ENCODE measurements around the gene SLC44A1.

Gene SLC44A1

DNA sequence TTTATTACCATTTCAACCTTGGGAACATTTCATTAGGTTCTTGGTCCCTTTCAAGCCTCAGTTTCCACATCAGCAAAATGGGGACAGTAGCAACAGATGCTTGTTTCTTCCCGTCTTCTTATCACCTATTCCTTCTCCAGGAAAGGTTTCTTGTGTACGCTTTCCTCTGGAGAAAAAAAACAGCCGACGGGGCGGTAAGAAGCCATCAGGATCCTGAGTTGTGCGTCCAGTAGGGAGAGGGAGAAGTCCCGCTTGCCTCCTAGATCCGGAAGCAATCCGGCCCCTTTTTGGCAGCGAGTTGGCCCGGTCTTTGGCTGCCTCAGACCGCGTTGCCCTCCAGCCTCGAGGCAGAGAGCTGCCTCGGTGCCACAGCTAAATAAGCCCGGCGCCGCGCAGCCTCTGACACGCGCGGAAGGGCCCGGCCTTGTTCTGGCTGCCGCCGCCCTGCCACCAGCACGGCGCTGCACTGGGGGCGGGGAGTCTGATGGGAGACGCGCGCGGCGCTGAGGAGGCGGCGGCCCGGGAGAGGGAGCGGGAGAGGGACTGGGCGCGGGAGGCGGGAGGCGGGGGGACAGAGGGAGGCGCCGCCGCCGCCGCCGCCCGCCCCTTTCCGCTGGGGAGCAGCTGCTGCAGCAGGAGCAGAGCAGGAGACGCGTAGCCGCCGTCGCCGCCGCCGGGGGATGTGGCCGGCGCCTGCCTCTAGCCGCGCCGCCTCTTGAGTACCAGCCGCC, at the start of gene SLC44A1:
Gene SLC44A1, plus strand, starts transcription at position 649 of the 731 bp plus-strand sequence. CDS start 218 bp downstream, outside the sequence.
- Histone ChIP-seq H3K4me1 (ENCODE audit: control insufficient read depth in 5 of 5, insufficient read depth in 5 of 5, low read length in 5 of 5) (peaks cover 0 to 47% (median 43%) of the 10 kb centered on the region in 5 donors), H3K9me3 (ENCODE audit: control insufficient read depth in 5 of 5, low read length in 5 of 5) (peaks cover 0 to 2% (median 0%) of the 10 kb centered on the region in 5 donors), H3K4me3 (ENCODE audit: low read depth in 1 of 5, low read length in 5 of 5) (peak within 1 kb of the TSS; percentile 73 to 87 (median 77)), H3K36me3 (ENCODE audit: control insufficient read depth in 5 of 5, insufficient read depth in 5 of 5, low read length in 5 of 5) (no peaks in the 10 kb centered on the region), H3K27ac (ENCODE audit: low read depth, low read length) (peak within 1 kb of the TSS; percentile 64), H3K9ac (ENCODE audit: low read length in 5 of 5) (peak within 1 kb of the TSS; percentile 2 to 78 (median 75)), H3K27me3 (ENCODE audit: control insufficient read depth in 5 of 5, insufficient read depth in 4 of 5, low read length in 5 of 5) (no peaks in the 10 kb centered on the region)

DNA sequence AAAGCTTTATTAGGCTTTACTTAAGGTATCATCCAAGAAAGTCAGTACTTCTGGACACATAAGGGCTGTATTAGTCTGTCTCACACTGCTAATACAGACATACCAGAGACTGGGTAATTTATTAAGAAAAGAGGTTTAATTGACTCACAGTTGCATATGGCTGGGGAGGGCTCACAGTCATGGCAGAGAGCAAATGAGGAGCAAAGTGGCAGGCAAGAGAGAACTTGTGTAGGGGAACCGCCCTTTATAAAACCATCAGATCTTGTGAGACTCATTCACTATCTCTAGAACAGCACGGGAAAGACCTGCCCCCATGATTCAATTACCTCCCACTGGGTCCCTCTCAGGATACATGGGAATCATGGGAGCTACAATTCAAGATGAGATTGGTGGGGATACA, 49.2 kb upstream of the SLC44A1 start:
- Histone ChIP-seq H3K4me1 (ENCODE audit: control insufficient read depth in 5 of 5, insufficient read depth in 5 of 5, low read length in 5 of 5) (peaks cover 3 to 20% (median 15%) of the 10 kb centered on the region in 5 donors), H3K9me3 (ENCODE audit: control insufficient read depth in 5 of 5, low read length in 5 of 5) (no peaks in the 10 kb centered on the region), H3K4me3 (ENCODE audit: low read depth in 1 of 5, low read length in 5 of 5) (no peak overlapping the region), H3K9ac (ENCODE audit: low read length in 5 of 5) (no peak overlapping the region), H3K36me3 (ENCODE audit: control insufficient read depth in 5 of 5, insufficient read depth in 5 of 5, low read length in 5 of 5) (no peaks in the 10 kb centered on the region), H3K27me3 (ENCODE audit: control insufficient read depth in 5 of 5, insufficient read depth in 4 of 5, low read length in 5 of 5) (no peaks in the 10 kb centered on the region), H3K27ac (ENCODE audit: low read depth, low read length) (no peak overlapping the region)

DNA sequence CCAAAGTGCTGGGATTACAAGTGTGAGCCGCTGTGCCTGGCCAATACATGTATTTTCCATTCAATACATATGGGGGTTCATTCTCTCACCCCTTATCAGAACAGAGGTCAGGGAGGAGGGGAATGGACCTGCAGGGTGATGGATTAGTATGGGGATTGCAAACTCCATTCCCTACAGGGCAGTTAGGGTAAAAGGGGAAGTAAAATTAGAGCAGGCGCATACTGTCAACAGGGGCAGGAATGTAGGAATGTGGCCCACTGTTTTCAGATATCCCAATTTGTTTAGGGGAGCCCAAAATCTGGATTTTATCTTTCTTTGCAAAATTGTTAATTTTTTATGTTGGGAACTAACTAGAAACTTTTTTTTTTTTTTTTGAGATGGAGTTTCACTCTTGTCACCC, 46.4 kb upstream of the SLC44A1 start:
- peaks cover 0 to 10% (median 0%) of the 10 kb centered on the region in 5 donors for H3K4me1 ChIP-seq (ENCODE audit: control insufficient read depth in 5 of 5, insufficient read depth in 5 of 5, low read length in 5 of 5)
- H3K4me3 ChIP-seq (ENCODE audit: low read depth in 1 of 5, low read length in 5 of 5) = no peak overlapping the region
- H3K9me3 ChIP-seq (ENCODE audit: control insufficient read depth in 5 of 5, low read length in 5 of 5) = no peaks in the 10 kb centered on the region
- H3K27ac ChIP-seq (ENCODE audit: low read depth, low read length) = no peak overlapping the region
- H3K36me3 ChIP-seq (ENCODE audit: control insufficient read depth in 5 of 5, insufficient read depth in 5 of 5, low read length in 5 of 5) = no peaks in the 10 kb centered on the region
- no peaks in the 10 kb centered on the region for H3K27me3 ChIP-seq (ENCODE audit: control insufficient read depth in 5 of 5, insufficient read depth in 4 of 5, low read length in 5 of 5)
- H3K9ac ChIP-seq (ENCODE audit: low read length in 5 of 5) = no peak overlapping the region

DNA sequence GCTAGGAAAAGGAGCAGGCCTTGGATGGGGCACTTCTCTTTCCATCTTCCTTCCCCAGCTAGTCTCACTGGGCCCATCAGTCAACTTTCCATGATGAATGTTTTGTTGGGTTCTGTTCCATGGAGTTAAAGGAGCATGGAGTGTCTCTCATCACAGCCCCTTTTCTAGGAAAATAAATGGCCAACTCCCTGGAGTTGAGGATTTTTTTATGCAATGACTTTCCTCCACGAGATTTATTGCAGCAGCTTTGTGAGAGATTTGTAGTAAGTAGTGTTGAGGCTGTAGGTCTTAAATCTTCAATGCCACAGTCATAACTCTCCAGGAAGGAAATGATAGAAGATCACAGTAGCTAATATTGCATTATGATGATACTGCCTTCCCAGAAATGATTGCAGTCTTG, 45.6 kb upstream of the SLC44A1 start:
- Histone ChIP-seq H3K27me3 (ENCODE audit: control insufficient read depth in 5 of 5, insufficient read depth in 4 of 5, low read length in 5 of 5) (no peaks in the 10 kb centered on the region), H3K27ac (ENCODE audit: low read depth, low read length) (no peak overlapping the region), H3K4me3 (ENCODE audit: low read depth in 1 of 5, low read length in 5 of 5) (no peak overlapping the region), H3K9me3 (ENCODE audit: control insufficient read depth in 5 of 5, low read length in 5 of 5) (no peaks in the 10 kb centered on the region), H3K9ac (ENCODE audit: low read length in 5 of 5) (no peak overlapping the region), H3K36me3 (ENCODE audit: control insufficient read depth in 5 of 5, insufficient read depth in 5 of 5, low read length in 5 of 5) (no peaks in the 10 kb centered on the region), H3K4me1 (ENCODE audit: control insufficient read depth in 5 of 5, insufficient read depth in 5 of 5, low read length in 5 of 5) (peaks cover 0 to 9% (median 0%) of the 10 kb centered on the region in 5 donors)

DNA sequence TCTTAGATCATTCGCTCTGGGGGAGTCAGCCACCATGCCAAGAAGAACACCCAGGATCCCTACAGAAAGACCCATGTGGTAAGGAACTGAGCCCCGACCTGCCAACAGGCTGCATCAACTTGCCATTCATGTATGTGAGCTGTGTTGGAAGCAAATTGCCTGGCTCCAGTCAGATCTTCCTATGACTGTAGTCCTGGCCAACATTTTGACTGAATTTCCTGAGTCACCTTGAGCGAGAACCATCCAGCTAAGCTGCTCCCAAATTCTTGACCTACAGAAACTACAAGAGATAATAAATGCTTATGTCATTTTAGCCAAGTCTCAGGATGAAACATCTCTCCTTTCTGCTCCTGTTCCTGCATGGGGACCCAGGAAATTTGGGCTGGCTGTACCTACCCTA, 40.0 kb upstream of the SLC44A1 start:
- H3K27me3 ChIP-seq (ENCODE audit: control insufficient read depth in 5 of 5, insufficient read depth in 4 of 5, low read length in 5 of 5) = no peaks in the 10 kb centered on the region

DNA sequence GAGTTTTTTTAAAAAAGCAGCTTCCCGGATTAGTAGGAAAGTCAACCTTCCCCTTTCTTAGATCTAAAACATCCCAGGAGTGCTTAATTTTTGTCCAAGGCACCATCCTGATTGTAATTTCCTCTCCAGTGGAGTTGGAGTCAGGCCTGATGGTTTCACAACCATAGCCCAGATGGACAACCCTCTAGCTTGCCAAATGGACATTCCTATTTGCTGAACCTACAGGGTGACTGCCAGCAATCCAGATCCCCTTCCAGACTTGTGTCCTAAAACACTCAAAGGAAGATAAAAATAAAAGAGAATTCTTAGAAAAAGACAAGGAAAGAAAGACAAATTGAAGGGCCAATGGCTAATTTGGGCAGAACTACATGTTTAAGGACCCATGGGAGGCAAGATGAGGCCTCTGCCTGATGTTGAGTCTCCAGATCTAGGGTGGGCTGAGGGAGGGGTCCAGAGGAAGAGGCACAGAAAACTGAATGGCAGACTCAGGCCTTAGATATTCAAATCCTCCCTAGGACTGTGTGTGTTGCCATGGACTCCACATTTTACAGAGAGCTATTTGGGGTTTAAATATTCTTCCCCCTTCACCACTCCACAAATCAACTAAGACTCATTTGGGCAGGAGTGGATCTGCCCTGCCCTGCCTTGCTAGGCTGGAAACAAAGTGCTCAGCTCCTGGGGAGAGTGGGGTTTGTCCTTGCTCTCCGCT, 38.5 kb upstream of the SLC44A1 start:
- peaks cover 0 to 22% (median 20%) of the 10 kb centered on the region in 5 donors for H3K4me1 ChIP-seq (ENCODE audit: control insufficient read depth in 5 of 5, insufficient read depth in 5 of 5, low read length in 5 of 5)
- H3K27me3 ChIP-seq (ENCODE audit: control insufficient read depth in 5 of 5, insufficient read depth in 4 of 5, low read length in 5 of 5) = no peaks in the 10 kb centered on the region
- no peaks in the 10 kb centered on the region for H3K9me3 ChIP-seq (ENCODE audit: control insufficient read depth in 5 of 5, low read length in 5 of 5)
- H3K4me3 ChIP-seq (ENCODE audit: low read depth in 1 of 5, low read length in 5 of 5) = no peak overlapping the region
- H3K27ac ChIP-seq (ENCODE audit: low read depth, low read length) = peak overlapping the region; percentile 80
- H3K36me3 ChIP-seq (ENCODE audit: control insufficient read depth in 5 of 5, insufficient read depth in 5 of 5, low read length in 5 of 5) = no peaks in the 10 kb centered on the region
- H3K9ac ChIP-seq (ENCODE audit: low read length in 5 of 5) = peak overlapping the region in 1 of 5 donors; percentile 28

More for the DNA sequence above, 40.0 kb upstream of the SLC44A1 start:
- Histone ChIP-seq H3K4me1 (ENCODE audit: control insufficient read depth in 5 of 5, insufficient read depth in 5 of 5, low read length in 5 of 5) (peaks cover 0 to 22% (median 20%) of the 10 kb centered on the region in 5 donors), H3K4me3 (ENCODE audit: low read depth in 1 of 5, low read length in 5 of 5) (no peak overlapping the region), H3K9me3 (ENCODE audit: control insufficient read depth in 5 of 5, low read length in 5 of 5) (no peaks in the 10 kb centered on the region), H3K9ac (ENCODE audit: low read length in 5 of 5) (no peak overlapping the region), H3K27ac (ENCODE audit: low read depth, low read length) (no peak overlapping the region), H3K36me3 (ENCODE audit: control insufficient read depth in 5 of 5, insufficient read depth in 5 of 5, low read length in 5 of 5) (no peaks in the 10 kb centered on the region)

DNA sequence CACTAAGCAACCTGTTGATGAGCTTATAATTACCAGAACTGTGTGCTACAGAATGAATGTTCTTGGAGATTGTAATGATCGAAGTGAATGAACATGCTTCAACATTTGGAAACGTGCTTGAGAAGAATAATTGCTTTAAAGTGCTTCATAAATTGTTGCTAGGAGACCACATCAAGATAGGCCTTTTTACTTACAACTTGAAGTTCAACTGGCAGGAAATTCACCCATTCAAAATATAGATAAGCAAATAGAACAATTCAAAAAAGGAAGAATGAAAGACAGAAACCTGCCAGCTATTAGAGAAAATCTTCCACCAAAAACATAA, 38.0 kb upstream of the SLC44A1 start:
- no peaks in the 10 kb centered on the region for H3K27me3 ChIP-seq (ENCODE audit: control insufficient read depth in 5 of 5, insufficient read depth in 4 of 5, low read length in 5 of 5)
- no peaks in the 10 kb centered on the region for H3K9me3 ChIP-seq (ENCODE audit: control insufficient read depth in 5 of 5, low read length in 5 of 5)
- H3K9ac ChIP-seq (ENCODE audit: low read length in 5 of 5) = peak overlapping the region in 1 of 5 donors; percentile 28

DNA sequence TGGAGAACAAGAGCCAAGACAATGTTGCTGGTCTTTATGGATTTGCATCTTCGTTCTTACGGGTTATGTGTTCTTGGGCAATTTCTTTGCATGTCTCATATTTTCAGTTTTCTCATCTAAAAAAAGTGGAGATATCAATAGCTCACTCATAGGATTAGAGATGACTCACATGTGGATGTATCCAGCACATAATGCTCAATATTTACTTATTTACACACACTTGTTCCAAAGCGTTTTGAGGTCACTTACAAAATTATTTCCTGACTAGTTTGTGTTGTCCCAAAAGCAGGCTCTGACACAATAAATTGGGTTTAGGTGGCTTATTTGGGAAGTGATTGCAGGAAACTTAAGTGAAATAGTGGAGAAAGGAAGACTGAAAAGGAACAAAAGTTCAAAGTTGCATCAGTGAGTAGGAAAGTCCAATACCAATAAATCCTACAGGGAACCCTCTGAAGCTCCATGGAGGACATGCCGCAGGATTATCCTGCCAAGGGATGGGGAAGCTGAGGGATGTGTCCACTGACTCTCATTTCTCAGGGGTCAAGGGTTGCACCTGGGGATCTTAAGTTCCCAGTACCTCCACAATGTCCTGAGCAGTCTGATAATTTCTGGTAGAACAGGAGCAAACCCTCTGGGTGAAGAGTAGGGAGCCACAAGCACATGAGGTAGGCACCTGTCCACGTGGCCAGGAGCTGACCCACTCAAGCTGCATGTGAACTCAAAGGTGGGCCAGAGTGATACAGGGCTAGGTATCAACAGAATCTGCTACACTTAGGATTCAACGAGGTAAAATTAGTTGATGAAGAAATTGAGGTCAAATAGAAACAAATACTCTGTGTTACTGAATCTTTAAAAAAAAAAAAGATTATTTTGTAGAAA, 37.4 kb upstream of the SLC44A1 start:
- Histone ChIP-seq H3K9ac (ENCODE audit: low read length in 5 of 5) (peak overlapping the region in 1 of 5 donors; percentile 28), H3K4me3 (ENCODE audit: low read depth in 1 of 5, low read length in 5 of 5) (no peak overlapping the region), H3K9me3 (ENCODE audit: control insufficient read depth in 5 of 5, low read length in 5 of 5) (no peaks in the 10 kb centered on the region), H3K27ac (ENCODE audit: low read depth, low read length) (peak overlapping the region; percentile 80), H3K36me3 (ENCODE audit: control insufficient read depth in 5 of 5, insufficient read depth in 5 of 5, low read length in 5 of 5) (no peaks in the 10 kb centered on the region), H3K27me3 (ENCODE audit: control insufficient read depth in 5 of 5, insufficient read depth in 4 of 5, low read length in 5 of 5) (no peaks in the 10 kb centered on the region), H3K4me1 (ENCODE audit: control insufficient read depth in 5 of 5, insufficient read depth in 5 of 5, low read length in 5 of 5) (peaks cover 0 to 22% (median 20%) of the 10 kb centered on the region in 5 donors)

More for the DNA sequence above, 38.0 kb upstream of the SLC44A1 start:
- H3K4me3 ChIP-seq (ENCODE audit: low read depth in 1 of 5, low read length in 5 of 5) = no peak overlapping the region
- H3K27ac ChIP-seq (ENCODE audit: low read depth, low read length) = peak overlapping the region; percentile 80
- H3K36me3 ChIP-seq (ENCODE audit: control insufficient read depth in 5 of 5, insufficient read depth in 5 of 5, low read length in 5 of 5) = no peaks in the 10 kb centered on the region
- H3K4me1 ChIP-seq (ENCODE audit: control insufficient read depth in 5 of 5, insufficient read depth in 5 of 5, low read length in 5 of 5) = peaks cover 0 to 22% (median 20%) of the 10 kb centered on the region in 5 donors

DNA sequence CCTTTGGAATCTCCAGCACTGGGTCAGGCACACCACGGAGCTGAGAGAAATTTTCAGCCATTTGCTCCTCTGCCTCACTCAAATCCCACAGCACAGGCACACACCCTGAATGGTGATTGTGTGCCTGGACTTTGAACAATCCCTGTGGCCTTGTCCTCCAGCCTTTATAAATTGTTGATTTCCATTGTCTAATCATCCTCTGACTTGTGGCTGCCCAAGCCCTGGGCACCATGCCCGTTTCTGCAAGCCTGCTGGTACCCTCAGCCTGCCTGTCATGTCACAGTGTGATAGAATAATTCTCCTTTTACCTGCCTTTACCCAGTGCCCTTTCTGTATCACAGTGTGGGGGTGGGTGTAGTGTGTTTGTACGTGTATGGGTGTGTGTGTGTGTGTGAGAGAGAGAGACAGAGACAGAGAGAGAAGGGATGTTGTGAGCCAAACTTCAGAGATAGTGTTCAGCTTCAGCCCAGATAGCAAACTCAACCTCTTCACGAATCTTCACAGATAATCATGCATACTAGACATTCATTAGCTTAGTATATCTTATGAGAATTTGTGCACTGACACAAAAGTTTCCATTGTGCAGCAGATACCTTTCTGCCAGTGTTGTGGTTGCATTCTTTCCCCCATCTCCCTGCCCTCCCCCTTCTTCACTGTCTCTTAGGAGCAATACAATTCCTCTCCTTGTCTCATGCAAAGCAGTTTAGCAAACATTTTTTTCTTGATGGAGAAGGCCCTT, 27.8 kb upstream of the SLC44A1 start:
- Histone ChIP-seq H3K27ac (ENCODE audit: low read depth, low read length) (no peak overlapping the region), H3K9me3 (ENCODE audit: control insufficient read depth in 5 of 5, low read length in 5 of 5) (no peaks in the 10 kb centered on the region), H3K4me3 (ENCODE audit: low read depth in 1 of 5, low read length in 5 of 5) (no peak overlapping the region), H3K27me3 (ENCODE audit: control insufficient read depth in 5 of 5, insufficient read depth in 4 of 5, low read length in 5 of 5) (no peaks in the 10 kb centered on the region), H3K4me1 (ENCODE audit: control insufficient read depth in 5 of 5, insufficient read depth in 5 of 5, low read length in 5 of 5) (no peaks in the 10 kb centered on the region), H3K36me3 (ENCODE audit: control insufficient read depth in 5 of 5, insufficient read depth in 5 of 5, low read length in 5 of 5) (no peaks in the 10 kb centered on the region), H3K9ac (ENCODE audit: low read length in 5 of 5) (no peak overlapping the region)

Data from subcutaneous abdominal adipose tissue (tissue), 5 donors.